ENCODE results near the gene PI4K2A.
A peak's percentile ranks its signal among the peaks of the same experiment; 100 is the strongest.
"Not testable (repeated sequence)": the region's sequence is repeated elsewhere in the genome, so short reads cannot be mapped to it uniquely, and the experiment has no call there.

Gene PI4K2A

GRCh38 chr10:97676770-97677581 is 36.5 kb downstream of the PI4K2A start:
- peak; percentile 17 for DNase-seq

- no peak for DNase-seq
These were observed 39.1 kb downstream of the PI4K2A start for GRCh38 chr10:97679594-97679993.

- DNase-seq, result no peak
These were observed 41.6 kb downstream of the PI4K2A start for GRCh38 chr10:97682042-97682441.

- DNase-seq, result no peak
These were observed 43.3 kb downstream of the PI4K2A start for GRCh38 chr10:97683556-97684367.

GRCh38 chr10:97684368-97684713 is 43.9 kb downstream of the PI4K2A start:
- DNase-seq, result not testable (repeated sequence)

- no peak for DNase-seq
These were observed 44.5 kb downstream of the PI4K2A start for GRCh38 chr10:97684866-97685394.

- DNase-seq, result no peak
These were observed 45.0 kb downstream of the PI4K2A start for GRCh38 chr10:97685395-97685958.

GRCh38 chr10:97686301-97686961 is 46.0 kb downstream of the PI4K2A start:
- DNase-seq, result peak; percentile 55

- DNase-seq, result peak; percentile 94
These were observed 46.7 kb downstream of the PI4K2A start, which contains the start of gene AVPI1 for GRCh38 chr10:97686962-97687784. Gene AVPI1 (minus strand): TSS chr10:97687241. CDS start chr10:97679905, 7,336 bp downstream.

GRCh38 chr10:97687785-97688781 is 47.6 kb downstream of the PI4K2A start:
- DNase-seq, result no peak

- DNase-seq, result no peak
These were observed 49.1 kb downstream of the PI4K2A start for GRCh38 chr10:97689559-97690020.

GRCh38 chr10:97690133-97690532 is 49.7 kb downstream of the PI4K2A start:
- DNase-seq, result no peak

GRCh38 chr10:97698072-97698655 is 57.7 kb downstream of the PI4K2A start:
- DNase-seq, result not testable (repeated sequence)

GRCh38 chr10:97701438-97702069 is 61.1 kb downstream of the PI4K2A start:
- peak; percentile 70 for DNase-seq

GRCh38 chr10:97703398-97704067 is 63.1 kb downstream of the PI4K2A start:
- DNase-seq, result no peak

- DNase-seq, result no peak
These were observed 63.9 kb downstream of the PI4K2A start for GRCh38 chr10:97704341-97704740.

- DNase-seq, result no peak
These were observed 64.7 kb downstream of the PI4K2A start for GRCh38 chr10:97705006-97705670.

- no peak for DNase-seq
These were observed 66.8 kb downstream of the PI4K2A start for GRCh38 chr10:97707134-97707861.

Data from RPMI8226 (cell line).